GM12891 (cell line): Measurements from ENCODE around the gene BMP6. TPM values are rescaled to one million over a fixed set of nuclear protein-coding genes. Genes with fewer than 3 reads are reported as not detected.

Source experiments
- DNase-seq: peaks from one replicate; pipeline ENCODE4 v3.0.0; 2011; ENCODE audit warnings: low spot score; ENCODE audit not compliant: insufficient read length
- FAIRE-seq: peaks from 2 replicates; lab custom pipeline; 2011; peaks lifted over from hg19 to GRCh38; lab: Jason Lieb, UNC
- PAX5 ChIP-seq: IDR thresholded peaks from 2 replicates; pipeline ENCODE4 v1.6.1; 2011; ENCODE audit warnings: low read length, moderate library complexity, mild to moderate bottlenecking; ENCODE audit not compliant: insufficient read depth, severe bottlenecking
- POLR2A ChIP-seq: IDR thresholded peaks from 2 replicates; pipeline ENCODE4 v1.6.1; 2011; ENCODE audit warnings: low read depth, low read length, control low read depth
- POLR2AphosphoS5 ChIP-seq: IDR thresholded peaks from 2 replicates; pipeline ENCODE4 v1.6.1; 2011; ENCODE audit warnings: low read depth, low read length, control low read depth
- POU2F2 ChIP-seq: IDR thresholded peaks from 2 replicates; pipeline ENCODE4 v1.6.1; 2011; ENCODE audit warnings: low read depth, mild to moderate bottlenecking, control low read depth, low read length, moderate library complexity
- SPI1 ChIP-seq: IDR thresholded peaks from 2 replicates; pipeline ENCODE4 v1.6.1; 2011; ENCODE audit warnings: low read depth, low read length, control low read depth
- TAF1 ChIP-seq: IDR thresholded peaks from 2 replicates; pipeline ENCODE4 v1.6.1; 2011; ENCODE audit warnings: low read depth, low read length, control low read depth
- polyA plus RNA-seq: library from polyadenylated mRNA; unstranded; fragments of >200 nt; gene quantifications from one replicate; pipeline ENCODE4 v1.2.1, GENCODE V29; 2012; ENCODE audit warnings: low read depth, missing spikeins, inconsistent platforms; ENCODE audit not compliant: missing spikeins

The BMP6 gene
- polyA plus RNA-seq = 0.13 TPM

- DNase-seq (peak; percentile 74), FAIRE-seq (peak; percentile 85)
- TF ChIP-seq POU2F2 = peak; percentile 67; the same call in 1 of the 2 replicates
- no peak for TF ChIP-seq POLR2A
Measured at GRCh38 chr6:7725849-7726415, at the start of gene BMP6. Gene BMP6 (plus strand): TSS chr6:7726099. CDS start chr6:7726956, 857 bp downstream.

- no peak for FAIRE-seq
- DNase-seq = no peak
- TF ChIP-seq POLR2A (no peak), POLR2AphosphoS5 (no peak), SPI1 (no peak), TAF1 (no peak), PAX5 (no peak), POU2F2 (no peak)
Measured at GRCh38 chr6:7677229-7677628, 48.7 kb upstream of the BMP6 start.

- no peak for FAIRE-seq
- TF ChIP-seq SPI1 = no peak
- no peak for TF ChIP-seq TAF1
- TF ChIP-seq PAX5 = no peak
Measured at GRCh38 chr6:7680393-7681075, 45.4 kb upstream of the BMP6 start.

DNA sequence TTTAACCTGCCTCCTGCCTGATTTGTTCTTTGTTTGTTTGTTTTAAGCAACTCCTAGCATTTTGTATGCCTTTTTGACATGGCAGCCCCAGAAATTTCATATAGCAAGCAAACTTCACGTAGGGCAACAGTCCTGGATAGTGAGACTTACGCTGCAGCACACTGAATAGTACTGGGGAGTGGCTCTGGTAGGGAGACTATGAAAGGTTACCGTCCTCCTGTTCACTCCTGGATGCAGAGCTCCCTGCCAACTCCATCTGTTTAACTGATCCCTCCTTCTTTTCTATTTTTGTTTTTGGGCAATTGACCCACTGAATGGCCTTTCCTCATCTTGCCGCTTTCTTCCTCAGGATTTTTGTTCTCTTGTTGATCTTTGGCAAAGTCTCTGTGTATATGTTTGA is 44.5 kb upstream of the BMP6 start:
- DNase-seq = no peak
- TF ChIP-seq PAX5 = no peak
- no peak for FAIRE-seq

More at GRCh38 chr6:7680393-7681075, 45.4 kb upstream of the BMP6 start:
- no peak for DNase-seq

- TF ChIP-seq POLR2A (no peak), PAX5 (no peak), SPI1 (no peak), POLR2AphosphoS5 (no peak), POU2F2 (no peak), TAF1 (no peak)
- DNase-seq (no peak), FAIRE-seq (no peak)
Measured at GRCh38 chr6:7684076-7684475, 41.8 kb upstream of the BMP6 start.

GRCh38 chr6:7684843-7685242 is 41.1 kb upstream of the BMP6 start:
- FAIRE-seq (no peak), DNase-seq (no peak)
- no peak for TF ChIP-seq POLR2A
- TF ChIP-seq POU2F2 = no peak
- no peak for TF ChIP-seq SPI1
- TF ChIP-seq PAX5 = no peak
- TF ChIP-seq TAF1 = no peak
- TF ChIP-seq POLR2AphosphoS5 = no peak

GRCh38 chr6:7685276-7685675 is 40.6 kb upstream of the BMP6 start:
- DNase-seq (no peak), FAIRE-seq (no peak)
- no peak for TF ChIP-seq POLR2A

DNA sequence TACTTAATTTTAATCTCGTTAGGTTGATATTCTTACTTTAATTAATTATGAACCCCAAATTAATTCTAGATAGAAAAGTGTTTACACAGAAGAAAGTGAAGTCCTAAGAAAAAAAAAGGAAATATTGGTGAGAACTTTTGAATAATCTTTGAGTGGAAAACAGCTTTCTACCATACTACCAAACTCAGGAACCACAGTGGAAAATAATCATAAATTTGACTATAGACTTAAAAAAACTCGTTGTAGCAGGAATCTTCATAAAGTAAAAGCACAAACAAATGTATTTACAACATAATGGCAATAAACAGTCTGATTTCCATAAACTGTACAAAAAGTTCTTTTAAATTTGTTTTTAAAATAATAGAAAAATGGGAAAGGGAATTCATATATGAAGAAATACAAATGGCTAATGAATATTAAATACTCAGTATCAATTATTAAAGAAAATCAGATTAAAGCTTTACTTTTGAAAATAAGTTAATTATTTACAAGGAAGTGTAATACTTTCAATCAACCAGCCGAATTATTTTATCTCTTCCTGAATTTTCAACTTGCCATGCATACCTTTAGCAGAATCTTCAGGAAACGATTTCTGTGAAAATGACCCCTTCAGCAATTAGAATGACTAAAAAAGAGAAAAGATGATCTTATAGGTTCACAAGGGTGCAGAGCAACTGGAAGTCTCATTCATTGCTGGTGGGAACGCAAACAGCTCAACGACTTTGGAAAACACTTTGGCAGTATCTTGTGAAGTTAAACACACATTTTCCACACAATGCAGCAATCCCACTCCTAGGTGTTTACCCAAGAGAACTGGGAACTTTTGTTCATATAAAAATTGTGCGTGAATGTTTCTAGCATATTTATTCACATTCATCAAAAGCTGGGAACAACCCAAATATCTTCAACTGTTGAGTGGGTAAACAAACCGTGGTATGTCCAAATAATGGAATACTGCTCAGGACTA is 38.5 kb upstream of the BMP6 start:
- no peak for TF ChIP-seq POU2F2
- TF ChIP-seq POLR2AphosphoS5 = no peak
- FAIRE-seq (no peak), DNase-seq (no peak)

- TF ChIP-seq SPI1 = no peak
- no peak for TF ChIP-seq POU2F2
- TF ChIP-seq POLR2AphosphoS5 = no peak
- TF ChIP-seq PAX5 = no peak
- no peak for TF ChIP-seq TAF1
- no peak for TF ChIP-seq POLR2A
- FAIRE-seq (no peak), DNase-seq (no peak)
Measured at GRCh38 chr6:7691021-7691420, 34.9 kb upstream of the BMP6 start.

- FAIRE-seq = no peak
- DNase-seq = no peak
- no peak for TF ChIP-seq POLR2A
- no peak for TF ChIP-seq POU2F2
Measured at GRCh38 chr6:7691675-7692452, 34.0 kb upstream of the BMP6 start.
